Suprapubic skin (tissue), 4 donors: Measurements from ENCODE around the gene CTNNBL1. TPM values are rescaled to one million over a fixed set of nuclear protein-coding genes. Genes with fewer than 3 reads are reported as not detected.

ENCODE experiments used
- DNase-seq, 2 donors: peaks; one replicate each; pipeline ENCODE4 v3.0.0-alpha.2; 2019; ENCODE audit warnings: low spot score in 2 of 2
- H3K27ac ChIP-seq: fragments of 200-600 bp; sonication (generic); one replicate; pipeline ENCODE4 v1.5.1; 2019
- H3K27me3 ChIP-seq: fragments of 200-600 bp; sonication (generic); one replicate; pipeline ENCODE4 v1.5.1; 2019
- H3K36me3 ChIP-seq: fragments of 200-600 bp; sonication (generic); one replicate; pipeline ENCODE4 v1.5.1; 2019
- H3K4me1 ChIP-seq: fragments of 200-600 bp; sonication (generic); one replicate; pipeline ENCODE4 v1.5.1; 2019
- H3K4me3 ChIP-seq: fragments of 200-600 bp; sonication (generic); one replicate; pipeline ENCODE4 v1.5.1; 2019; ENCODE audit warnings: mild to moderate bottlenecking
- H3K9me3 ChIP-seq: fragments of 200-600 bp; sonication (generic); one replicate; pipeline ENCODE4 v1.5.1; 2019
- CTCF ChIP-seq, 2 donors: fragments of 200-600 bp in 1 of 2; fragments of 450-650 bp in 1 of 2; sonication (generic) in 1 of 2; IDR thresholded peaks; one replicate each; pipeline ENCODE4 v1.5.1; 2016 to 2019; ENCODE audit warnings: antibody characterized with exemption in 2 of 2, mild to moderate bottlenecking in 1 of 2, moderate library complexity in 1 of 2
- EP300 ChIP-seq: sonication (generic); formaldehyde crosslinking; IDR thresholded peaks from one replicate; pipeline ENCODE4 v1.6.1; 2017; ENCODE audit warnings: antibody characterized with exemption
- POLR2A ChIP-seq, 2 donors: fragments of 450-650 bp; IDR thresholded peaks; one replicate each; pipeline ENCODE4 v1.6.1; 2017; ENCODE audit warnings: antibody characterized with exemption in 2 of 2, mild to moderate bottlenecking in 2 of 2, moderate library complexity in 2 of 2
- POLR2AphosphoS5 ChIP-seq, 3 donors: sonication (generic); formaldehyde crosslinking; IDR thresholded peaks; one replicate each; pipeline ENCODE4 v1.6.1; 2017; ENCODE audit warnings: antibody characterized with exemption in 3 of 3
- WGBS: methylation state at CpG from one replicate; pipeline ENCODE4 v1.1.5; 2018; 5-methylcytosine and 5-hydroxymethylcytosine counted together
- total RNA-seq, 4 donors: library from RNA; depleted of rRNA; stranded (reverse); fragments of >200 nt; gene quantifications; one replicate each; pipeline ENCODE4 v1.1.0, GENCODE V29; 2016

Gene CTNNBL1
- total RNA-seq, 4 donors from 2014 or later: 17.2 to 27.4 (median 26.1) TPM

- H3K9me3 ChIP-seq: no peaks in the 10 kb centered on the region
- no peaks in the 10 kb centered on the region for H3K27me3 ChIP-seq
- H3K27ac ChIP-seq: no peak overlapping the region
- TF ChIP-seq CTCF (IDR thresholded peaks at IDR 0.05) (no peak), EP300 (no peak), POLR2A (IDR thresholded peaks at IDR 0.05) (no peak), POLR2AphosphoS5 (IDR thresholded peaks at IDR 0.05) (no peak)
- H3K36me3 ChIP-seq: peaks cover 67% of the 10 kb centered on the region
- H3K4me3 ChIP-seq: no peak overlapping the region
- no peak for DNase-seq
- H3K4me1 ChIP-seq: no peaks in the 10 kb centered on the region
- WGBS: 92% methylated on average over 4 of the region's 4 CpGs
Observed at GRCh38 chr20:37846573-37846972, 152.7 kb downstream of the CTNNBL1 start.

DNA sequence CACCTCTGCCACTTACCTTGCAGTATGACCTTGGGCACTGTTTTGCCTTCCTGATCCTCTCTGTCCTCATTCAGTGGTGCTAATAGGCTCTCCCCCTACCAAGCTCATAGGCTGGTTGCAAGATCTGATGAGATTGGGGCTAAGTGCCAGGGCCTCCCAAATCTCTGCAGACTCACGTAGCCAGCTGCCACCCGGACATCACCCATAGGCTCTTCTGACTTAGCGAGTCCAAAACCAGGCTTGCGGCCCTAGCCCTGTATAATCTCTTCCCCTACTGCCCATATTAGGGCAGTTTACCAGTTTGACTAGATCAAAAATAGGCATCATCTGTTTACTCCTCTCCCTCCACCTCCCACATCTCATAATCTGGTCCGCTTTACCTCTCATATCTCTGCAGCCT, 154.9 kb downstream of the CTNNBL1 start:
- whole genome bisulfite sequencing: 77% methylated on average over 5 of the region's 5 CpGs
- Histone ChIP-seq H3K36me3 (peaks cover 71% of the 10 kb centered on the region), H3K27ac (no peak overlapping the region), H3K4me3 (no peak overlapping the region), H3K27me3 (no peaks in the 10 kb centered on the region), H3K4me1 (no peaks in the 10 kb centered on the region), H3K9me3 (no peaks in the 10 kb centered on the region)
- no peak for DNase-seq
- TF ChIP-seq POLR2AphosphoS5 (IDR thresholded peaks at IDR 0.05) (no peak), POLR2A (IDR thresholded peaks at IDR 0.05) (no peak)

GRCh38 chr20:37849156-37849555, 155.3 kb downstream of the CTNNBL1 start:
- TF ChIP-seq POLR2AphosphoS5 (IDR thresholded peaks at IDR 0.05) (no peak), POLR2A (IDR thresholded peaks at IDR 0.05) (no peak), CTCF (IDR thresholded peaks at IDR 0.05) (no peak), EP300 (no peak)
- Histone ChIP-seq H3K9me3 (no peaks in the 10 kb centered on the region), H3K27me3 (no peaks in the 10 kb centered on the region), H3K4me3 (no peak overlapping the region), H3K36me3 (peaks cover 72% of the 10 kb centered on the region), H3K27ac (no peak overlapping the region), H3K4me1 (no peaks in the 10 kb centered on the region)
- WGBS: 94% methylated on average over 9 of the region's 9 CpGs
- no peak for DNase-seq

- WGBS: 73% methylated on average over 2 of the region's 2 CpGs
- DNase-seq: no peak
- H3K27me3 ChIP-seq: no peaks in the 10 kb centered on the region
- H3K4me3 ChIP-seq: no peak overlapping the region
- peaks cover 74% of the 10 kb centered on the region for H3K36me3 ChIP-seq
- H3K27ac ChIP-seq: no peak overlapping the region
- TF ChIP-seq CTCF (IDR thresholded peaks at IDR 0.05): no peak
- TF ChIP-seq EP300: no peak
- no peak for TF ChIP-seq POLR2AphosphoS5 (IDR thresholded peaks at IDR 0.05)
- H3K4me1 ChIP-seq: no peaks in the 10 kb centered on the region
- H3K9me3 ChIP-seq: no peaks in the 10 kb centered on the region
Observed at GRCh38 chr20:37849566-37849965, 155.7 kb downstream of the CTNNBL1 start.

DNA sequence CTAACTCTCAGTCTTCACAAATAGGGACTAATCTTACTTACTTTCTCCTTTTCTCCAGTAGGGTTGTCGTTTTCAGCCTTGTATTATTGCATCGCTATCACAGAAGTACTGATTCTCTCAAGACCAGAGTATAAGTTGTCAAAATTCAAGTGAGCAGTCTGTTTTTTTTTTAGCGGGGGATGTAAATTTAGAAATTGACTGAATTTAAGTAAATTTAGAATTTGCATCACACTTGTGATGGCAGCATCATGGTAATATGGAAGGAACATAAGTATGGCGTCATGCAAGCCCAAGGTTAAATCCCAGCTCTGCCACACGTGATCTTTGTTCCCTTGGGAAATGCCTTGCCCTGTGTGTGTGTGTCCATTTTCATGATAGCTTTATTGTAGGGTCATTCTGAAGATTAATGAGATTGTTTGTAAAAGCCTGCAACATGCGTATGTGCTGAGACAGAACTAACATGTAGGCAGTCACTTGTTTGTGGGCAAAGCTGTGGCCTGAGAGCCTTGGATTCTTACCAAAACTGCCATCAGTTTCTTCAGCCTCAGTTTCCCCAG, 156.3 kb downstream of the CTNNBL1 start:
- no peaks in the 10 kb centered on the region for H3K9me3 ChIP-seq
- H3K4me3 ChIP-seq: no peak overlapping the region
- no peak for DNase-seq
- H3K36me3 ChIP-seq: peaks cover 75% of the 10 kb centered on the region
- H3K27ac ChIP-seq: no peak overlapping the region
- WGBS: 96% methylated on average over 6 of the region's 6 CpGs
- TF ChIP-seq POLR2AphosphoS5 (IDR thresholded peaks at IDR 0.05) (no peak), CTCF (IDR thresholded peaks at IDR 0.05) (no peak), EP300 (no peak), POLR2A (IDR thresholded peaks at IDR 0.05) (no peak)
- H3K27me3 ChIP-seq: no peaks in the 10 kb centered on the region
- H3K4me1 ChIP-seq: no peaks in the 10 kb centered on the region
